HG03571 (cell line): Measurements from ENCODE around the gene SH3D19.
"Not testable (repeated sequence)": the region's sequence is repeated elsewhere in the genome, so short reads cannot be mapped to it uniquely, and the experiment has no call there.

Source experiments
- ATAC-seq: cut with Tn5 transposase; IDR thresholded peaks from one replicate; pipeline ENCODE4 v1.9.1; 2021; ENCODE audit not compliant: unreplicated experiment

Gene SH3D19

DNA sequence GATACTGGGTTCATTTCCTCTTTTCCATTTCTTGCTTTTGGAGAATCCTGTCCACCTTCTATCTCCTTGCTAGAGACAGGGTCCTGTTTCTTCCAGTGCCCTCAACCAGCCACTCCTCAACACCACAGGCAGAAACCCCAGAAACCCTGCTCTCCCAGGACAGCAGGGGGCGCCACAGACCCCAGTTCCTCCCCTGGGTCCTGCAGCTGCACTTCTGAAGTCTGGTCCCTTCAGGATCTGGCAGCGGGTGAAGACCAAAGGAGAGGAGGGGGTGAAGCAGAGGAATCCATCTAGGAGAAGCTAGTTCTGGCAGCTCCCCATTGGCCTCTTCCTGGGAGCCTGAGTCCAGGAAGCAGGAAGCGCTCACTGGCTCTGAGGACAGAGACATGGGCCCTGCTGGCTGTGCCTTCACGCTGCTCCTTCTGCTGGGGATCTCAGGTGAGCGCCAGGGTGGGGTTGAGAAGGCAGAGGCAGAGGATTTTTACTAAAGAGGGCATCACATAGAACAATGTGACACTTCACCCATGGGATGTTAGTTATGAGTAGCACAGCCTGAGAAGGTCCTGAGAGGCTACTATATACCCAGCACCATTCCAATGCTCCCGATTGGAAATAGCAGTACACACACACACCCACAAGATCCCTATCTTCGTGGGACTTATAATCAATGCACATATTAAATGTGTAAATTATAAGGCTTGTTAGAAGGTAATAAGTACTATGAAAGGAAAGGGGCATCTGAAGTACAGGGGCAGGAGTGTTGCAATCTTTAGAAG is 48.4 kb downstream of the SH3D19 start, which contains the start of gene PRSS48:
PRSS48 (plus strand) TSS at position 375 of the 776 bp plus-strand sequence; CDS start at position 387, 12 bp downstream.
- ATAC-seq, result no peak

GRCh38 chr4:151268905-151269304 is 56.5 kb downstream of the SH3D19 start:
- ATAC-seq, result not testable (repeated sequence)

GRCh38 chr4:151267822-151268535 is 57.4 kb downstream of the SH3D19 start:
- no peak for ATAC-seq

- ATAC-seq, result no peak
Observed at GRCh38 chr4:151267104-151267503, 58.3 kb downstream of the SH3D19 start.

DNA sequence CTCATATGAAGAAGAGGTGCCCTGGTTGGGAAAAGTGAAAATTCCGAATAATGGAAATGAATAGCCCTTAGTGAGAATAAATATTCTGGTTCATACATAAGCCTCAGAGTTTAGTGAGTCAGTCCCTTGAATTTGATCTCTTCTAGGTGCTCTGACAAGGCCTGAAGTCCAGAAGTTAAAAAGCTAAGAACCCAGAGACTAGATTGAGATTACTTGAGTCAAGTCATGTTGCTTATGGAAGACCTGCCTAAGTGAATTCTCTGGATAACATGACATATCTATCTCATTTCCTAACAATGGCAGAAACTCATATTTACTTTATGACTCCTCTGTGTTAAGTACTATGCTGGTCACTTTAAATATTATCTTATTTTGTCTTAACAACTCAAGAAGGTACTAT is 58.9 kb downstream of the SH3D19 start:
- ATAC-seq, result no peak

GRCh38 chr4:151263455-151263854 is 62.0 kb downstream of the SH3D19 start:
- ATAC-seq, result no peak

GRCh38 chr4:151260526-151260925 is 64.9 kb downstream of the SH3D19 start:
- ATAC-seq, result no peak

- no peak for ATAC-seq
Observed at GRCh38 chr4:151259752-151260151, 65.7 kb downstream of the SH3D19 start.

DNA sequence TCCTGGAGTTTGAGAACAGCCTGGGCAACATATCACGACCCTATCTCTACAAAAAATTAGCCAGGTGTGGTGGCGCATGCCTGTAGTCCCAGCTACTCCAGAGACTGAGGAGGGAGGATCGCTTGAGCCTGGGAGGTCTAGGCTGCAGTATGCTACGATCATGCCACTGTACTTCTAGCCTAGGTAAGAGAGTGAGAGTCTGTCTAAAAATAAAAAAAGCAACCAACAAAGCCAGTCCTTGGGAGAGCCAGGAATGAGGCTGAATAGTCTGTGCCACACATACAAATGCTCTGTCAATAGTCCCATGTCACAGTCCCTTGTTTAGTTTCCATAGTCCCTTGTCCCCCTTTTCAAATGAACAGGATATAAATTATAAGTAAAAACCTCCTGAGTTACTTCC is 67.7 kb downstream of the SH3D19 start:
- ATAC-seq, result no peak

DNA sequence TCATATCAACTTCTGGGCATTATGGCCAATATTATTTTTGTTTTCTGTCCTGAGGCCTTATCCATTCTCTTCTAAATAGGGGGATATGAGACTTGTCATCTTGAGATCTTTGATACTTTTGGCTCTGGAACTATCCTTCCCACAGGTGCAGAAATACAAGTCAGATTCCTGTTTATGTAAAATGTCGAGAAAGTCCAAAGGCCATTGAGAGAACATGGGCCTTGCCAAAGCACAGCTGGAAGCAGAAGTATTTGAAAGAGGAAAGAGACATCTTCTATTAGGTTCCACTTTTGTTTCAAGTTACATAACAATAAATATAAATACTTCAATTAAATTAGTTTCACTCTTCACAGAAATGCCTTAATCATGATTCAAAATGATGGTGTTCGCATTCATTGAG is 69.3 kb downstream of the SH3D19 start:
- ATAC-seq, result no peak

- not testable (repeated sequence) for ATAC-seq
Observed at GRCh38 chr4:151255680-151256079, 69.7 kb downstream of the SH3D19 start.

- not testable (repeated sequence) for ATAC-seq
Observed at GRCh38 chr4:151255226-151255625, 70.2 kb downstream of the SH3D19 start.

DNA sequence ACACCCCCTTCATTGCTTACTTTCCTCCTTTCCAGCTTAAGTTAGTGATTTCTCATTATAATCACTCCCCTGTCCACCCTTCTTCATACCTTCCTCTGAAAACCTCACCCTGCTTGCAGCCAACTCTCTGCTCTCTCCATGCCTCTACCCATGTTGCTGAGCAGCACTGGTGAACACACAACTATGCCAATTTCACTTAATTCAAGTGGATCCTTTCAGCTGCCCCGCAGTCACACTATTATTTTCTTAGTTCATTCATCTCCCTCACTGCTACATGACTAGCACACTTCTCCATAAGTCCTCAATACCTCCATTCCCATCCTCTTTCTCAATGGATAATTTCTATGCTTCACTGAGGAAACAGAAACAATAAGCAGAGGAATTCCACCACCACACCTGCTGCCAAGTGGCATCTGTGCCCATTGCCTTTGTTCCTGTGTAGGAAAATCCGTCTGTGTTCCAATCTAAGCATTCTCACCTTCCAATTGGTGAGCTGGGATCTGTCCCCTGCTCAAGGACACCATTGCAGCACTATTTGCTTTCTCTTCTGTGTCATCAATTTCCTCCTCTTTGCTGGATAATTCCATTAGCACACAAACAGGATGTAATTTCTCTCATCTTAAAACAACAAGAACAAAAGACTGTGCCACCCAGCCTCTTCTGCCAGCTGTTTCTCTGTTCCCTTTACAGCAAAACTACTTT is 73.7 kb downstream of the SH3D19 start:
- no peak for ATAC-seq

- ATAC-seq, result no peak
Observed at GRCh38 chr4:151250706-151251105, 74.7 kb downstream of the SH3D19 start.

GRCh38 chr4:151248519-151248918 is 76.9 kb downstream of the SH3D19 start:
- ATAC-seq, result no peak

- no peak for ATAC-seq
Observed at GRCh38 chr4:151247395-151247794, 78.0 kb downstream of the SH3D19 start.

DNA sequence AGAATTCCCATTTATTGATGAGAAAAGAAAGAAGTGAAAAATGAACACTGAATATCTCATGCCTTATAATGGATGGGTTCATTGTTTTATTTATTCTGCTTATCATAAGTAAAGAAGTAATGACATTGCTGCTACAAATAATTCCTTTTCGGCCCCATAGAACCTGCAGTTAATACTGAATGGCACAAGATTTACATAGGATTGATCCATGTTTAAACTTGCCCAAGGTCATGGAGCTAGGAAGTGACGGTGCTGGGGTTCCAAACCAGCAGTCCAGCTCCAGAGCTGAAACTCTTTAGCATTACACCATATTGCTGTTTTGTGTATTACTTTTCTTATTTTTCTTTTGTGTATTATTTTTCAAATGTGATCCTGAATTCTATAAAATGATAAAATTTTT is 78.7 kb downstream of the SH3D19 start:
- ATAC-seq, result no peak

GRCh38 chr4:151242305-151242704 is 83.1 kb downstream of the SH3D19 start:
- ATAC-seq, result no peak

- no peak for ATAC-seq
Observed at GRCh38 chr4:151239608-151240007, 85.8 kb downstream of the SH3D19 start.

DNA sequence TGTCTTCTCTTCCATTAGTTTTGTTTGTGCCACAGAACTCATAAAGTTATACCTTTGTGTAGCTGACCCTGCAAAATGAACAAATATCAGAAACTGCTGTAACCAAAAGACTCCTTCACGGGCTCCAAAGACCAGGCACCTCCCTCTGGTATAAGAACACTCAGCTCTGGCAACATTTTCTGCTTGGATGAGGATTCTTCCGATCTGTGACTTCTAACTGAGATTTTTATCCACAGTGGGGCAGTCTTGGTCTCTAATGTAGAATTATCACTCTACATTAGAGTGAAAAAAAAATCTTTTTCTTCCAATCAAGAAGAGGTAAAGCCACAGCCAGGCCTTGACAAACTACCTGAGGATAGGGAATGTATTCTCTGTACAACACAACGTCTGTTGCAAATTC is 86.9 kb downstream of the SH3D19 start:
- ATAC-seq, result no peak

GRCh38 chr4:151236036-151236435 is 89.4 kb downstream of the SH3D19 start:
- no peak for ATAC-seq

GRCh38 chr4:151235373-151235772 is 90.0 kb downstream of the SH3D19 start:
- not testable (repeated sequence) for ATAC-seq
